ENCODE results near the gene TSKS. TPM values are rescaled to one million over a fixed set of nuclear protein-coding genes. Genes with fewer than 3 reads are reported as not detected.

Gene TSKS
- total RNA-seq, 1 donor from 2014 or later: not detected

DNA sequence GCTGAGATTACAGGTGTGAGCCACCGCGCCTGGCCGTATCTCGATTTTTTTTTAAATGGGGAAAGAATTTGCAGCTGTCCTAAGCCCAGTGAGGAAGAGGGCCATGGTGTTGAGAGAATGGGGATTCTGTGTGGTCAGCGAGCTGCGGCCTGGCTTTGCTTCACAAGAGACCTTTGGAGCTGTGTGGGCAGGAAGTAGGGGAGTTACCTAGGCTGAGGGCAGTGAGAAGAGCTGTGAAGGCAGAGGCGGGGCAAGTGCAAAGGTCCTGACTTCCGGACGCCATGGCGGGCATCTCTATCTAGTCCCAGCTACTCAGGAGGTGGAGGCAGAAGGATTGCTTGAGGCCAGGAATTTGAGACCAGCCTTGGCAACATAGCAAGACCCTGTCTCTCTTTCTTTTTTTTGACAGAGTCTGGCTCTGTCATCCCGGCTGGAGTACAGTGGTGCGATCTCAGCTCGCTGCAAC, 8.6 kb upstream of the TSKS start:
- Mint-ChIP-seq H3K4me3 (ENCODE audit: unreplicated experiment) (no peak overlapping the region), H3K4me1 (ENCODE audit: low read depth) (peaks cover 37% of the 10 kb centered on the region), H3K27ac (ENCODE audit: unreplicated experiment) (no peak overlapping the region), H3K27me3 (ENCODE audit: low read depth) (no peaks in the 10 kb centered on the region), H3K36me3 (ENCODE audit: low read depth) (peaks cover 2% of the 10 kb centered on the region), H3K9me3 (ENCODE audit: low read depth) (no peaks in the 10 kb centered on the region)
- DNase-seq (ENCODE audit: low spot score): no peak
- TF ChIP-seq, protein P1, sequence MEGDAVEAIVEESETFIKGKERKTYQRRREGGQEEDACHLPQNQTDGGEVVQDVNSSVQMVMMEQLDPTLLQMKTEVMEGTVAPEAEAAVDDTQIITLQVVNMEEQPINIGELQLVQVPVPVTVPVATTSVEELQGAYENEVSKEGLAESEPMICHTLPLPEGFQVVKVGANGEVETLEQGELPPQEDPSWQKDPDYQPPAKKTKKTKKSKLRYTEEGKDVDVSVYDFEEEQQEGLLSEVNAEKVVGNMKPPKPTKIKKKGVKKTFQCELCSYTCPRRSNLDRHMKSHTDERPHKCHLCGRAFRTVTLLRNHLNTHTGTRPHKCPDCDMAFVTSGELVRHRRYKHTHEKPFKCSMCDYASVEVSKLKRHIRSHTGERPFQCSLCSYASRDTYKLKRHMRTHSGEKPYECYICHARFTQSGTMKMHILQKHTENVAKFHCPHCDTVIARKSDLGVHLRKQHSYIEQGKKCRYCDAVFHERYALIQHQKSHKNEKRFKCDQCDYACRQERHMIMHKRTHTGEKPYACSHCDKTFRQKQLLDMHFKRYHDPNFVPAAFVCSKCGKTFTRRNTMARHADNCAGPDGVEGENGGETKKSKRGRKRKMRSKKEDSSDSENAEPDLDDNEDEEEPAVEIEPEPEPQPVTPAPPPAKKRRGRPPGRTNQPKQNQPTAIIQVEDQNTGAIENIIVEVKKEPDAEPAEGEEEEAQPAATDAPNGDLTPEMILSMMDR (IDR thresholded peaks at IDR 0.05): no peak

GRCh38 chr19:49770529-49770928, 7.4 kb upstream of the TSKS start:
- DNase-seq (ENCODE audit: low spot score): no peak
- peaks cover 2% of the 10 kb centered on the region for H3K36me3 Mint-ChIP-seq (ENCODE audit: low read depth)
- H3K4me3 Mint-ChIP-seq (ENCODE audit: unreplicated experiment): no peak overlapping the region
- peaks cover 44% of the 10 kb centered on the region for H3K4me1 Mint-ChIP-seq (ENCODE audit: low read depth)
- no peaks in the 10 kb centered on the region for H3K27me3 Mint-ChIP-seq (ENCODE audit: low read depth)
- TF ChIP-seq, protein P1 (IDR thresholded peaks at IDR 0.05): no peak
- H3K27ac Mint-ChIP-seq (ENCODE audit: unreplicated experiment): no peak overlapping the region
- H3K9me3 Mint-ChIP-seq (ENCODE audit: low read depth): no peaks in the 10 kb centered on the region

DNA sequence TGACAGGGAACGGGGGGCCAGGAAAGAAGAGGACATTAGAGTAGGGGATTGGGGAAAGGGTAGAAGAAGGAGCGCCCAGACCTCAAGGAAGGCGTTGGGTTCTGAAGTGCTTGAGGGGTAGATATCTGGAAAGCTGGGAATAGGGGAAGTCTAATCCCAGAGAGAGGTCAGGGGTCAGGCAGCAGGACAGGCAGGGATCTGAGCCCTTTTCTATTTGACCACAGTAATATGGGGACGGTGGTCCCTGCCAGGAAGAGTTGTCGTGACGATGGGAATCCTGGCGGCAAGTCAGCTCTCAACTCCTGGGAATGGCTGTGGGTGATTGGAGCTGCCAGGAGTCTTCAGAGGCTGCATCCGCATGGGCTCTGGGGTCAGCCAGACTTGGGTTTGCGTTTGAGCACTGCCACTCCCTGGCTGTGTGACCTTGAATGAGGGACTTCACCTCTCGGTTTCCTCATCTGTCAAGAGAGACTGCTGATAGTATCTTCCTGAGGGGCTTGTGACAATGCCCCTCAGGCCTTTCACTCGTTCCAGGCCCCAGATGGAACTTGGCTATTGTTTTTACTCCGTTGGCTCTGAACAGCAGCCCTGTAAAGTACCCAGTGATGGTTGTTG, 5.0 kb upstream of the TSKS start:
- H3K9me3 Mint-ChIP-seq (ENCODE audit: low read depth): no peaks in the 10 kb centered on the region
- DNase-seq (ENCODE audit: low spot score): no peak
- H3K36me3 Mint-ChIP-seq (ENCODE audit: low read depth): peaks cover 2% of the 10 kb centered on the region
- peak overlapping the region; percentile 88 for H3K27ac Mint-ChIP-seq (ENCODE audit: unreplicated experiment)
- H3K4me1 Mint-ChIP-seq (ENCODE audit: low read depth): peaks cover 47% of the 10 kb centered on the region
- TF ChIP-seq, protein P1 (IDR thresholded peaks at IDR 0.05): no peak
- H3K27me3 Mint-ChIP-seq (ENCODE audit: low read depth): no peaks in the 10 kb centered on the region
- peak overlapping the region; percentile 97 for H3K4me3 Mint-ChIP-seq (ENCODE audit: unreplicated experiment)

DNA sequence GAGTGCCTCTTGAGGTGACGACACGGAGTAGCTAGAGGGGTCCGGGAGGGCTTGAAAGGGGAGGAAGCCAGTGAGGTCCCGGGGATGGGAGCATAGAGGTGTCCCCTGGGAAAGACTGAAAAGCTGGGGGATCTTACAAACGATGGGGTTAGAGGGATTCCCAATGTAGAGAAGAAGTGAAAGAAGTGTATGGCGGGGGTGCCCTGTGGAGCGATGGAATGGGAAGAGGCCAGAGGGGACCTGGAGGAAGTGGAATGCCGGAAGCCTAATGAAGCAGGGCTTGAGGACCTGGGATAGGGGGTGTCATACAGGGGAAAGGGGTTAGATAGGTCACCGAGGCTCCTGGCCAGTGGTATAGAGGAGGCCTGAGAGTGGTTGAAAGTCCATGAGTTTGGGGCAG, 4.3 kb upstream of the TSKS start:
- Mint-ChIP-seq H3K4me3 (ENCODE audit: unreplicated experiment) (peak overlapping the region; percentile 97), H3K27ac (ENCODE audit: unreplicated experiment) (peak overlapping the region; percentile 88), H3K36me3 (ENCODE audit: low read depth) (peaks cover 2% of the 10 kb centered on the region), H3K27me3 (ENCODE audit: low read depth) (no peaks in the 10 kb centered on the region), H3K4me1 (ENCODE audit: low read depth) (peaks cover 43% of the 10 kb centered on the region), H3K9me3 (ENCODE audit: low read depth) (no peaks in the 10 kb centered on the region)
- DNase-seq (ENCODE audit: low spot score): no peak
- TF ChIP-seq, protein P1 (IDR thresholded peaks at IDR 0.05): no peak

- TF ChIP-seq, protein P1 (IDR thresholded peaks at IDR 0.05): no peak
- no peaks in the 10 kb centered on the region for H3K9me3 Mint-ChIP-seq (ENCODE audit: low read depth)
- H3K27me3 Mint-ChIP-seq (ENCODE audit: low read depth): no peaks in the 10 kb centered on the region
- peaks cover 43% of the 10 kb centered on the region for H3K4me1 Mint-ChIP-seq (ENCODE audit: low read depth)
- H3K36me3 Mint-ChIP-seq (ENCODE audit: low read depth): peaks cover 2% of the 10 kb centered on the region
- peak; percentile 94 for DNase-seq (ENCODE audit: low spot score)
- peak within 1 kb of the TSS; percentile 97 for H3K4me3 Mint-ChIP-seq (ENCODE audit: unreplicated experiment)
- H3K27ac Mint-ChIP-seq (ENCODE audit: unreplicated experiment): peak within 1 kb of the TSS; percentile 99
These were observed 3.8 kb upstream of the TSKS start, which contains the start of gene AP2A1 for GRCh38 chr19:49766930-49767299. AP2A1 (plus strand) TSS chr19:49767001; CDS start chr19:49767134, 133 bp downstream.

All from chondrocyte (in vitro differentiated cells).